Measurements from ENCODE around the gene MAP4K2.

The MAP4K2 gene

DNA sequence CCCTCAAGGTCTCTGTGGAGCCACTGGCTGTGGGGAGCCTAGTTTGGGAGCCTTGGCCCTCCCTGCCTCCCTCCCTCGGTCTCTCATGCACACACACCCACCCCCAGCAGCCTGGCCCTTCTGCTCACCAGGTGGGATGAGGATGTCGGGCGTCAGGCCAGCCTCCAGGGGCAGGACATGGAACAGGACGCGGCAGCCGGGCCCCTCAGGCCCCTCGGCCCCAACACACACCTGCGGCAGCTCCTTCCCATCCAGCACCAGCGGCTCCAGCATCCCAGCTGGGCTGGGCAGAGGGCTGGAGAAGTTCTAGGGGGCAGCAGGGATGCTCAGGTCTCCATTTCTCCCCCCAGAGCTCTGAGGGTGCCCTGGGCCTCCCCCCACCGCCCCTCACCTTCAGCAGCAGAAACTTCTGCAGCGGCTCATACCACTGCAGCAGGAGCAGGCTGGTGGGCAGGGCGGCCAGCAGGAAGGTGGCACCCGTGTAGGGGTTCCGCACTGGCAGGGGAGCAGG is 11.2 kb downstream of the MAP4K2 start:
- no peak for DNase-seq (ENCODE audit: low read depth)

- no peak for DNase-seq (ENCODE audit: low read depth)
Measured at GRCh38 chr11:64790205-64791095, 12.6 kb downstream of the MAP4K2 start.

GRCh38 chr11:64789331-64790204 is 13.4 kb downstream of the MAP4K2 start:
- DNase-seq (ENCODE audit: low read depth), result no peak

GRCh38 chr11:64788321-64789215 is 14.4 kb downstream of the MAP4K2 start:
- DNase-seq (ENCODE audit: low read depth), result no peak

- no peak for DNase-seq (ENCODE audit: low read depth)
Measured at GRCh38 chr11:64787526-64788320, 15.3 kb downstream of the MAP4K2 start.

DNA sequence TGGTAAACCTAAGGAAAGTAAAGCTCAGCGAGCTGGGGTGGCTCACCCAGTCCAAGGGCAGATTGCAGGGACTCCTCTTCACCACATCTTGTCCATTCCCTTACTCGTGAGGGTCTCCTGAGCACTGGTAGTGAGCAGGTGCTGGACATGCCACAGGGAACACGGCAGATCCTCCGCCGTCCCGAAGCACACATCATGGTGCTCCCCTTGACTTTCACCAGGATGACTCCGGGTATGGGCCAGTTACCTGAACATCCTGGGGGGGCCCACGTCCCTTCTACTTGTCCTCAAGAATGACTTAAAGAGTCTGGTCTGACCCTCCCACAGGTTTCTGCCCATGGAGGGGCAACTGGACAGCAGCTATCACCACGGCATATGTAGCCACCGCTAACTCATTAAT is 16.7 kb downstream of the MAP4K2 start:
- no peak for DNase-seq (ENCODE audit: low read depth)

DNA sequence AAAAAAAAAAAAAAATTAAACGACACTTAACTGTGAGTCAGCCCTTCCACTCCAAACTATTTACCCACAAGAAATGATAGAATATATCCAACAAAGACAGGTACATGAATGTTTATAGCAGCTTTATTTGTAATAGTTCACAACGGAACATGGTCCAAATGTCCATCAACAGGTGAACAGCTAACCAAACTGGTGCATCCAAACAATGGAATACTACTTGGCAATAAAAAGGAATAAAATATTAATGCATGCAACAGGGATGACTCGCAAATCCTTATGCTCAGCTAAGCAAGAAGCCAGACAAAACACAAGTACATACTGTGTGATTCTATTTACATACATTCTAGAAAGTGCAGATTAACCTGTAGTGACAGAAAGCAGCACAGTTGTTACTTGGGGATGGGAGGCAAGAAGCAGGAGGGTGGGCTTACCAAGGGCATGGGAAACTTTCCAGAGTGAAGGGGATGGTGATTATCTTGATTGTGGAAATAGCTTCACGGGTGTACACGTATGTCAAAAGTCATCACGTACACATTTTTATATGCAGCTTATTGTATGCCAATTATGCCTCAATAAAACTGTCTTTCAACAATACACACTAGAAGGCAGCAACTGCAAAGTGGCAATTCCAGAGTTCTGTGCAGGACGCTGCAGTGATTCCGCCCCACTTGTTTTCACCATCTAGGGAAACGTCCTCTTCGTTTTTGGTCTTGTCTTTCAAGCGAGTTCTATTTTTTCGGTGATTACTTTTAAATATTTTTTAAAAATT is 18.0 kb downstream of the MAP4K2 start:
- no peak for DNase-seq (ENCODE audit: low read depth)

DNA sequence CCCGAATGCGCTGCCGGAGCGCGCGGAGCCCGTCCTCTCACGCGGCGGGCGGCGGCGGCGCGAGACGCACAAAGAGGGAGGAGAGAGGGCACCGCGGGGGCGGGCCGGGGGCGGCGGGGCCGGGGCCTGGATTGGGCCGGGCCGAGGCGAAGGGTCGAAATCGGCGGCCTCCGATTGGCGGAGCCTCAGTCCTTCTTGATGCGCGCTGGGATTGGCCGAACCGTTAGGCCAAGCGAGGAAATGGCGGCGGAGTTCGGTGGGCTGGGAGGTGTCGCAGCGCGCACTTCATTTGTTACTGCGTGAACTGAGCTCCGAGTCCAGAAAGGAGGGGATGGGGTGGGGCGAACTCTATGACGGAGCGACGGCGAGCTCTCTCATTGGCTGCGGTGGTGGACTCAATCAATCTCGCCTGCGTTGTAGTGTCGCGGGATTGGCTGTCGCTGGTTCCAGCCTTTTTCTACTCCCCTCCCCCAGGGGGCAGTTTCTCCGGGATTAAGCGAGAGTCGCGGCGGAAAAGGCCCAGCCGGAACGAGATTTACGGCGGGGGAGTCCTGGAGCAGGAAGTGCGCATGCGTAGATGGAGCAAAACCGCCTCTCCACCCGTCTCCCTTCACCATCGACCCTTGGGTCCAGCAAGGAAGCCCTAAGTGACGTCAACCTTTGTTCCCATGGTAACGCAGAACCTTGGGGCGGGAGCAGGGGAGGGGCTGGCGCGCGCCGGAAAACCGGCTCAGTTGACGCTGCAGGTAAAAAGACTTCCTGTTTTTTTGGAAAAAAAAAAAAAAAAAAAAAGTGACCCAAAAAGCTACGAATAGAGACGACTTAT is 24.3 kb downstream of the MAP4K2 start, which contains the start of gene SF1:
Gene SF1 (minus strand): TSS at position 70 of the 826 bp plus-strand sequence. CDS start 150 bp downstream, outside the sequence.
- DNase-seq (ENCODE audit: low read depth), result peak; percentile 99

GRCh38 chr11:64778223-64778472 is 24.9 kb downstream of the MAP4K2 start:
- DNase-seq (ENCODE audit: low read depth), result no peak

DNA sequence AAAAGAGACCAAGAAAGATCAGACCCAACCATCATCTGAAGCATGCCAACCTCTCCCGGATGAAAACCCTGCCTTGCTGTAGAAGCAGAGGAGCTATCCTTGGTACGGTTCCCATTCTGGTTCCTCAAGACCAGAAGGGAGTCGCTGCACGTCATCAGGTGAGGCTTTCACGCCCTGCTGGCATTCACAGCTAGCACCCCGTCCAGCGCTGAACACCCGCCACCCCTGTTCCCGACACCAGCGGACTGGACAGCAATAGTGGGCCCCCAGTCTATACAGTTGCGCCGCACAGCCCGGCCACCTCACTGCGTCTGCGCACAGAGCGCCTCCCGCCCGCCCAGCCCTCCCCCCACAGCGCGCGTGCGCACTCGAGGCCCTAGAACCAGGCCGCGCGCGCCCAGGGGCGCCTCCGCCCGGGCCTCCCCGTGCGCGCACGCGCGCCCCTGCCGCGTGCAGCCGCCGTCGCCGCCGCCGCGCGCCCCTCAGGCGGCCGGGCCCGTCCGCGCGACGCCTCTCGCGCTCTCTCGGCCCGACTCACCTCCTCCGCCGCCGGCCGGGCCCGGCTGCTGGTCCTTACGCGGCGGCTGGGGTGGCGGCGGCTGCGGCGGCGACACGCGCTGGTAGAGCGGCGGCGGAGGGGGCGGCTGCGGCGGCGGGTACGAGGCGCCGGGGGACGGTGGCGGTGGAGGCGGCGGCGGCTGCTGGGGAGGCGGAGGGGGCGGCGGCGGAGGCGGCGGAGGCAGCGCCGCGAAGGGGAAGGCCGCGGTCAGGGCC is 25.4 kb downstream of the MAP4K2 start:
- peak; percentile 70 for DNase-seq (ENCODE audit: low read depth)

- no peak for DNase-seq (ENCODE audit: low read depth)
Measured at GRCh38 chr11:64776875-64777274, 26.1 kb downstream of the MAP4K2 start.

DNA sequence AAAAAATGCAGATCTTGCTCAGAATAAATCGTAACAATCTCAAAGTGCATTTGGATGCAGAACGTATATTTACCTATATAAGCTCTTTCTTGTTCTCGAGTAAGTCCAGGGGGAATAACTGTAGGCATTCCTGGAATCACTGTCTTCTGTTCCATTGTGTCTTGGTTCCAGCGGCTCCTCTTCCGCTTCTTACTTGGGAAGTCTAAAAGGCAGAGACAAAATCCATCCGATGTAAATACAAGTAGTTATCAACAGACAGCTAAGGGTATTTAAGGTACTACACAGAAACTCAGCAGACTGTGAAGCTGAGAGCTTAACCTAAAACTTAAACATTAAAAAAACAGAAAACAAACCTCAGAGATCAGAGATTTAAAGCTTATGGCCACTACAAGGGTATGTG is 26.6 kb downstream of the MAP4K2 start:
- no peak for DNase-seq (ENCODE audit: low read depth)

GRCh38 chr11:64774144-64774543 is 28.9 kb downstream of the MAP4K2 start:
- DNase-seq (ENCODE audit: low read depth), result no peak

DNA sequence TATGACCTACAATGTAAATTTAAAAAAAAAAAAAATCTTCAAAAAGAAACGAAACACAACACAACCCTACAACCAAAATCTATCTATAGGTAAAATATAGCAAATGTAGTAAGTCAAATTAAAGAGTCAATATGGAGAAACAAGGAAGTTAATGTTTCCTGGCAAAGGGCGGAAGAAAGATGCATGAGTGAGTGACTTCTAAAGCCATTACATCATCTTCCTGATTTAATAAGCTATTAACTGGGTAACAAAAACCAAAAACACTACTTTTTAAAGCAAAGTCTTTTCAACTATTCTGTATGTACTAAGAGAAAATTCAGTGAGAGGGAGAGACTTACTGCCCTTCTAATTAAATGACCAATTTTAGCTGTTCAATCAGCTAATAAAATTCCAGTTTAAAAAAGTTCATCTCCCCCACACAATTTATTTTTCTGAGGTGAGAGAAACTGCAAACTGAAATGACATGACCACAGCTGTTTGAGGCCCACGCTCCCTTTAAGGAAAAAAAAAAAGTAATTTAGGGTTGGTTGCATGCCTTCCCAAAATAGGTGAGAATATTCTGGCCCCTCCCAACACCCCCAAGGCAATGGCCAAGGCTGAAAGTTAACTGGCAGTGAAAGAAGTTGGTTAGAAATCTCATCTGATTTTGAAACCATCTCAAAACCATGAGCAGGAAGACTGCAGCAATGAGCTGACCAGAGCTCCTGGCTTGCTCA is 30.6 kb downstream of the MAP4K2 start:
- DNase-seq (ENCODE audit: low read depth), result no peak

GRCh38 chr11:64771861-64772260 is 31.2 kb downstream of the MAP4K2 start:
- no peak for DNase-seq (ENCODE audit: low read depth)

- DNase-seq (ENCODE audit: low read depth), result no peak
Measured at GRCh38 chr11:64770120-64770519, 32.9 kb downstream of the MAP4K2 start.

DNA sequence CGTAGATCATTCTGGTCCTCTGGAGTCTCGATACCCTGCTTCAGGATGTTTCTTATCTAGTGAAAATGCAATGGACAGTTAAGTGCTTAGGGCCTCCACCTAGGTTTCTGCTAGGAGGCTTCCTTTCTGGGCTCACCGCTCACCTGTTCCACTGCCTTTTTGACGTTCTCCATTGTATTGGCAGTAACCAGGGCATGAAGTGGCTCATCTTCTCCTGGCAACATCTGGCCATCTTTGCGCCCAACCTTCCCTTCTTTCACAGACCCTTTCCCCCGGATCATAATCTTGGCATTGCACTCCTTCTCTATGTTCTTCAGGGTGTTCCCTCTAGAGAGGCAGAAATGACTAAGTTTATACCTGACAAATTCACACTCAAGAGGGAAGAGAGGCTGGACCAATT is 33.7 kb downstream of the MAP4K2 start:
- DNase-seq (ENCODE audit: low read depth), result no peak

DNA sequence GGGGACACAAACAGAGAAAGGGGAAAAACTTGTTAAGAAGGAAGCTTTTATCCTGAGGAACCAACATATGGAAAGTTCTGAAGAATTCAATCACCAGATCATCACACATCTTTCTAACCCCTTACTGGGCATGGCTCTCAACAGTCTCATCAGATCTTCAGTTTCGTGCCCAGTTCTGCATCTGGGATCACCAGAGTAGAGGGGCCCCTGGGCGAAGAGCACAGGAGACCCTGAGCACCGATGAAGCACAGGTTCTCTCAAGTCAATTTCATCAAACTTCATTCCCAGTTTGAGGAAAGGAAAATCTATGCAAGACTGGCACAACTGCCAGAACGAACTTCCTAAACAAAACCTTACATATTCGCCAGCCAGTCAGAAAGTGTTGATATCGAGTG is 34.7 kb downstream of the MAP4K2 start:
- no peak for DNase-seq (ENCODE audit: low read depth)

Measured in activated gamma-delta T cell treated with anti-CD3 and anti-CD28 coated beads, Interleukin-2, amount 50 U/mL, for 16 hours (primary cell).